ENCODE results near the gene C1QTNF5. TPM values are rescaled to one million over a fixed set of nuclear protein-coding genes. Genes with fewer than 3 reads are reported as not detected.
A peak's percentile ranks its signal among the peaks of the same experiment; 100 is the strongest.

The C1QTNF5 gene
- total and polyA plus RNA-seq, 7 experiments from 2014 or later, result not detected

DNA sequence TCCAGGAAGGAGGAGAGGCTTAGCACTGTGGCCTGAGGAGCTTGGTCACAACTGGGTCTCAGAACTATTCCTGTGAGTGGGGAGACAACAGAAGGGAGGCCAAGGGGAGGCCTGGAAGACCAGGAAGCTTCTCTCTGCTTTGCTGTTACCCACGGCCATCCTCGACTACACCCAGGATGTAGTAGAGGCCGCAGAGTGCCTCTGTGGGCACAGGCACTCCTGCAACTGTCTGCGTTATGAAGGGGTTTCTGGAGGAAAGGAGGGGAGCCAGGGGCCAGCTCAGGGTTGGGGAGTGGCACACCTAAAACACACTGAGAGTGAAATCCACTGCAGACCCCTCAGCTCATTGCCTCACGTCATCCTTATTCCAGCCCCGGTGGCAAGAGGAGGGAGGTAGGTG, 9.6 kb upstream of the C1QTNF5 start:
- no peaks in the 10 kb centered on the region for H3K9me3 Mint-ChIP-seq
- H3K27me3 Mint-ChIP-seq, result peaks cover 13 to 51% (median 30%) of the 10 kb centered on the region in 5 donors
- no peaks in the 10 kb centered on the region for H3K36me3 Mint-ChIP-seq
- intact Hi-C loops (cut with micrococcal nuclease), result no loop called here
- H3K27ac ChIP-seq (ENCODE audit: low read depth, low read length), result no peak overlapping the region
- peaks cover 0 to 5% (median 0%) of the 10 kb centered on the region in 7 donors for H3K4me1 Mint-ChIP-seq
- no peak overlapping the region for H3K4me3 Mint-ChIP-seq
- no peaks in the 10 kb centered on the region for H3K9me3 ChIP-seq (ENCODE audit: control insufficient read depth in 2 of 3, low read length in 3 of 3)
- no peaks in the 10 kb centered on the region for H3K4me1 ChIP-seq (ENCODE audit: control insufficient read depth in 2 of 2, insufficient read depth in 2 of 2, low read length in 2 of 2)
- no peaks in the 10 kb centered on the region for H3K36me3 ChIP-seq (ENCODE audit: control insufficient read depth in 2 of 3, insufficient read depth in 3 of 3, low read length in 3 of 3)
- H3K27me3 ChIP-seq (ENCODE audit: control insufficient read depth in 2 of 2, insufficient read depth in 2 of 2, low read length in 2 of 2), result no peaks in the 10 kb centered on the region
- peak overlapping the region in 1 of 9 donors; percentile 71 for H3K27ac Mint-ChIP-seq
- ATAC-seq, result no peak
- no peak for DNase-seq
- CTCF ChIA-PET, result interaction anchor here (0.7 kb wide), 1 partner anchor 45 kb away, joined by 3 read pairs; no protein-coding TSS in a partner anchor
- POLR2A ChIA-PET, result interaction anchor here (0.7 kb wide), 1 partner anchor 15 kb away, joined by 3 read pairs; no protein-coding TSS in a partner anchor
- H3K4me3 ChIP-seq (ENCODE audit: low read length), result no peak overlapping the region

GRCh38 chr11:119347940-119348605, 7.4 kb upstream of the C1QTNF5 start:
- H3K4me3 Mint-ChIP-seq, result no peak overlapping the region
- intact Hi-C loops (cut with micrococcal nuclease), result no loop called here

DNA sequence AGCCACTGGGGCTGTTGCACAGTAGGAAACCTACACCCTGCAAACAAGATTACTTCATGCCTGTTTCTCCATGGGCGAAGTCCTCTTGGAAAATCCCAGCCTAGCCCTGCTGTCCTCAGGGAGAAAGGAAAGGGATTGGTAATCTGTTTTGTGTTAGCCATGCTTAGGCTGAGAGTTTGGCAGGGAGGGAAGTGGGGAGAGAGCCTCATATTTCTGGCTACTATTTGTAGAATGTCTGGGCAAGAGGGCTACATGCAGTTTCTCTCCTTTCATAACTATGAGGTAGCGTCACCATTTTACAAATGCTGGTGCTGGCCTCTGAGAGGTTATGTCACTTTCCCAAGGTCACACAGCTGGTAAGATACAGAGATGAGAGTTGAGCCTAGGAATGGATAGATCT, 6.6 kb upstream of the C1QTNF5 start:
- Histone ChIP-seq H3K27ac (ENCODE audit: low read depth, low read length) (no peak overlapping the region), H3K9me3 (ENCODE audit: control insufficient read depth in 2 of 3, low read length in 3 of 3) (no peaks in the 10 kb centered on the region), H3K27me3 (ENCODE audit: control insufficient read depth in 2 of 2, insufficient read depth in 2 of 2, low read length in 2 of 2) (no peaks in the 10 kb centered on the region), H3K36me3 (ENCODE audit: control insufficient read depth in 2 of 3, insufficient read depth in 3 of 3, low read length in 3 of 3) (no peaks in the 10 kb centered on the region), H3K4me1 (ENCODE audit: control insufficient read depth in 2 of 2, insufficient read depth in 2 of 2, low read length in 2 of 2) (no peaks in the 10 kb centered on the region), H3K4me3 (ENCODE audit: low read length) (no peak overlapping the region)
- ChIA-PET POLR2A (no interaction called here), CTCF (interaction anchor here (1.7 kb wide), 1 partner anchor 10 kb away, joined by 5 read pairs; no protein-coding TSS in a partner anchor)
- Mint-ChIP-seq H3K36me3 (no peaks in the 10 kb centered on the region), H3K27me3 (peaks cover 12 to 47% (median 26%) of the 10 kb centered on the region in 5 donors), H3K27ac (no peak overlapping the region), H3K4me3 (no peak overlapping the region), H3K4me1 (peaks cover 0 to 5% (median 0%) of the 10 kb centered on the region in 7 donors), H3K9me3 (no peaks in the 10 kb centered on the region)
- intact Hi-C loops (cut with micrococcal nuclease), result no loop called here
- DNase-seq, result no peak
- ATAC-seq, result no peak

More at GRCh38 chr11:119347940-119348605, 7.4 kb upstream of the C1QTNF5 start:
- Histone ChIP-seq H3K27ac (ENCODE audit: low read depth, low read length) (no peak overlapping the region), H3K4me3 (ENCODE audit: low read length) (no peak overlapping the region), H3K9me3 (ENCODE audit: control insufficient read depth in 2 of 3, low read length in 3 of 3) (no peaks in the 10 kb centered on the region), H3K36me3 (ENCODE audit: control insufficient read depth in 2 of 3, insufficient read depth in 3 of 3, low read length in 3 of 3) (no peaks in the 10 kb centered on the region), H3K4me1 (ENCODE audit: control insufficient read depth in 2 of 2, insufficient read depth in 2 of 2, low read length in 2 of 2) (no peaks in the 10 kb centered on the region), H3K27me3 (ENCODE audit: control insufficient read depth in 2 of 2, insufficient read depth in 2 of 2, low read length in 2 of 2) (no peaks in the 10 kb centered on the region)
- peak overlapping the region in 1 of 9 donors; percentile 38 for H3K27ac Mint-ChIP-seq
- POLR2A ChIA-PET, result no interaction called here
- DNase-seq, result no peak
- CTCF ChIA-PET, result interaction anchor here (0.6 to 1.7 kb wide), 2 partner anchors 10 to 127 kb away, joined by 5 read pairs; no protein-coding TSS in a partner anchor
- ATAC-seq, result no peak
- H3K27me3 Mint-ChIP-seq, result peaks cover 12 to 49% (median 30%) of the 10 kb centered on the region in 5 donors
- H3K9me3 Mint-ChIP-seq, result no peaks in the 10 kb centered on the region
- no peaks in the 10 kb centered on the region for H3K36me3 Mint-ChIP-seq
- peaks cover 0 to 5% (median 0%) of the 10 kb centered on the region in 7 donors for H3K4me1 Mint-ChIP-seq

DNA sequence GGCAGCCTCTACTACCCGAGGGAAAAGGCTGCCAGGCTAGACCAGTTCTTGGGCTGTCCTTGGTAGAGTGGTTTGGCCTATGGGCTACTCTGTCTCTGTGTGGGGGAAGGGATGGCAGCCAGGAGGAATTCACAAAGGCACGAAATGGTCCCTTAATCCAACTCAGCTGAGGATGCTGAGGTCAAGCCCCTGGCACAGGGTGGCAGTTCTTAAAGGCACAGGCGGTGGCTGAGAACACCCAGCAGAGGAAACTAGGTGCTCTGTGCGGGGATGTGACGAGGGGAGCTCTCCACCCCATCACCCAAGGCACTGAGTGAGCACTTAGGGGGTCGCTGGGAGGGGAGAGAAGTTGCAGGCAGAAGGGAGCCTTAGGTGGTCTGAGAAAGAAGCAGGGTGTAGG, 5.9 kb upstream of the C1QTNF5 start, which contains the start of gene MFRP:
Gene MFRP (minus strand): TSS at position 101 of the 400 bp plus-strand sequence. CDS start 192 bp downstream, outside the sequence.
- CTCF ChIA-PET, result interaction anchor here (1.7 kb wide), 1 partner anchor 9 kb away, joined by 5 read pairs; no protein-coding TSS in a partner anchor
- Histone ChIP-seq H3K4me3 (ENCODE audit: low read length) (no peak within 1 kb of the TSS), H3K27me3 (ENCODE audit: control insufficient read depth in 2 of 2, insufficient read depth in 2 of 2, low read length in 2 of 2) (no peaks in the 10 kb centered on the region), H3K27ac (ENCODE audit: low read depth, low read length) (no peak within 1 kb of the TSS), H3K4me1 (ENCODE audit: control insufficient read depth in 2 of 2, insufficient read depth in 2 of 2, low read length in 2 of 2) (no peaks in the 10 kb centered on the region), H3K9me3 (ENCODE audit: control insufficient read depth in 2 of 3, low read length in 3 of 3) (no peaks in the 10 kb centered on the region), H3K36me3 (ENCODE audit: control insufficient read depth in 2 of 3, insufficient read depth in 3 of 3, low read length in 3 of 3) (no peaks in the 10 kb centered on the region)
- DNase-seq (no peak), ATAC-seq (no peak)
- Mint-ChIP-seq H3K9me3 (no peaks in the 10 kb centered on the region), H3K4me1 (peaks cover 0 to 5% (median 0%) of the 10 kb centered on the region in 7 donors), H3K4me3 (no peak within 1 kb of the TSS), H3K36me3 (no peaks in the 10 kb centered on the region), H3K27ac (peak within 1 kb of the TSS in 1 of 9 donors; percentile 20), H3K27me3 (peaks cover 13 to 47% (median 20%) of the 10 kb centered on the region in 5 donors)
- intact Hi-C loops (cut with micrococcal nuclease), result no loop called here
- POLR2A ChIA-PET, result no interaction called here

DNA sequence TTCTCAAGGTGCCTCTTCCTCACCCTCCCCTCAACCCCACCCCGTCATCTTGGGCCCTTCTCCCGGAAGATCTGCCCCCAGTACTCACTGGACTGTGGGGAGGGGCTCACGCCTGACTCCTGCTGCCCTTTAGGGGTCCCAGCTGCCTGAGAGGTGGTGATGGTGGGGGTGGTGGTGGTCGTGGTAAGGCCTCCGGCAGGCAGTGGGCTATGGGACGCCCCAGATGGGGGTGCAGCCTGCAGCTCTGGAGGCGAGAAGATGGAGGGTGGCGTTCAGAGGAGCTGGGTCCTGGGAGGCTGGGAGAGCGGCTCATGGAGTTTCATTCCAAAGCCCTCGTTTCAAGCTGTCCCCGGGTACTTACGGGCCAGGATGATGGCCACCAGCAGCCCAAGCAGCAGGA, 5.0 kb upstream of the C1QTNF5 start:
- H3K36me3 ChIP-seq (ENCODE audit: control insufficient read depth in 2 of 3, insufficient read depth in 3 of 3, low read length in 3 of 3), result no peaks in the 10 kb centered on the region
- no peak for DNase-seq
- Mint-ChIP-seq H3K27ac (no peak overlapping the region), H3K36me3 (no peaks in the 10 kb centered on the region), H3K4me1 (peaks cover 0 to 12% (median 5%) of the 10 kb centered on the region in 7 donors), H3K9me3 (no peaks in the 10 kb centered on the region), H3K27me3 (peaks cover 17 to 52% (median 22%) of the 10 kb centered on the region in 5 donors), H3K4me3 (no peak overlapping the region)
- intact Hi-C loops (cut with micrococcal nuclease), result no loop called here
- ChIA-PET POLR2A (no interaction called here), CTCF (no interaction called here)
- no peak overlapping the region for H3K4me3 ChIP-seq (ENCODE audit: low read length)
- H3K4me1 ChIP-seq (ENCODE audit: control insufficient read depth in 2 of 2, insufficient read depth in 2 of 2, low read length in 2 of 2), result no peaks in the 10 kb centered on the region
- ATAC-seq, result no peak
- peaks cover 0 to 3% of the 10 kb centered on the region in 2 donors for H3K27me3 ChIP-seq (ENCODE audit: control insufficient read depth in 2 of 2, insufficient read depth in 2 of 2, low read length in 2 of 2)
- no peaks in the 10 kb centered on the region for H3K9me3 ChIP-seq (ENCODE audit: control insufficient read depth in 2 of 3, low read length in 3 of 3)
- no peak overlapping the region for H3K27ac ChIP-seq (ENCODE audit: low read depth, low read length)

GRCh38 chr11:119344291-119345010, 3.8 kb upstream of the C1QTNF5 start:
- ATAC-seq (no peak), DNase-seq (no peak)
- no peaks in the 10 kb centered on the region for H3K36me3 ChIP-seq (ENCODE audit: control insufficient read depth in 2 of 3, insufficient read depth in 3 of 3, low read length in 3 of 3)
- H3K27ac ChIP-seq (ENCODE audit: low read depth, low read length), result no peak overlapping the region
- ChIA-PET CTCF (interaction anchor here (2.0 kb wide), 1 partner anchor 12 kb away, joined by 6 read pairs; no protein-coding TSS in a partner anchor), POLR2A (no interaction called here)
- Mint-ChIP-seq H3K36me3 (no peaks in the 10 kb centered on the region), H3K4me1 (peaks cover 0 to 8% (median 6%) of the 10 kb centered on the region in 7 donors), H3K27ac (no peak overlapping the region), H3K27me3 (peaks cover 18 to 50% (median 24%) of the 10 kb centered on the region in 5 donors), H3K4me3 (no peak overlapping the region), H3K9me3 (no peaks in the 10 kb centered on the region)
- no peak overlapping the region for H3K4me3 ChIP-seq (ENCODE audit: low read length)
- H3K9me3 ChIP-seq (ENCODE audit: control insufficient read depth in 2 of 3, low read length in 3 of 3), result no peaks in the 10 kb centered on the region
- peaks cover 0 to 6% of the 10 kb centered on the region in 2 donors for H3K4me1 ChIP-seq (ENCODE audit: control insufficient read depth in 2 of 2, insufficient read depth in 2 of 2, low read length in 2 of 2)
- intact Hi-C loops (cut with micrococcal nuclease), result no loop called here
- peaks cover 0 to 8% of the 10 kb centered on the region in 2 donors for H3K27me3 ChIP-seq (ENCODE audit: control insufficient read depth in 2 of 2, insufficient read depth in 2 of 2, low read length in 2 of 2)
